Activated T-cell treated with anti-CD3 and anti-CD28 coated beads, Interleukin-2, amount 50 U/mL, for 4 hours (primary cell): ENCODE results near the gene ZNF253. TPM values are rescaled to one million over a fixed set of nuclear protein-coding genes. Genes with fewer than 3 reads are reported as not detected.
A peak's percentile ranks its signal among the peaks of the same experiment; 100 is the strongest.
"Not testable (repeated sequence)": the region's sequence is repeated elsewhere in the genome, so short reads cannot be mapped to it uniquely, and the experiment has no call there.

ENCODE experiments used
- ATAC-seq, 2 donors: fragments of 200-7000 bp; cut with Tn5 transposase; one replicate each; pipeline ENCODE4 v1.10.0; 2021
- DNase-seq: peaks from one replicate; pipeline ENCODE4 v3.0.0-alpha.2; 2020
- H3K27me3 Mint-ChIP-seq: one replicate; pipeline ENCODE4 v1.8.0; 2021; ENCODE audit warnings: low read depth, mixed read lengths
- H3K36me3 Mint-ChIP-seq: one replicate; pipeline ENCODE4 v1.8.0; 2022; ENCODE audit warnings: mixed read lengths; ENCODE audit not compliant: insufficient read depth
- H3K4me1 Mint-ChIP-seq: one replicate; pipeline ENCODE4 v1.8.0; 2021; ENCODE audit warnings: low read depth, mixed read lengths
- H3K4me3 Mint-ChIP-seq: one replicate; pipeline ENCODE4 v1.8.0; 2021; ENCODE audit warnings: mild to moderate bottlenecking, moderate library complexity, mixed read lengths
- H3K9me3 Mint-ChIP-seq: one replicate; pipeline ENCODE4 v1.8.0; 2021; ENCODE audit warnings: mixed read lengths
- total RNA-seq, 3 donors: library from RNA; stranded (reverse); gene quantifications; one replicate each; pipeline ENCODE4 v1.2.1, GENCODE V29; 2021

Gene ZNF253
- total RNA-seq = 1 to 10 TPM; 3.2 to 4.7 (median 4.4) TPM

DNA sequence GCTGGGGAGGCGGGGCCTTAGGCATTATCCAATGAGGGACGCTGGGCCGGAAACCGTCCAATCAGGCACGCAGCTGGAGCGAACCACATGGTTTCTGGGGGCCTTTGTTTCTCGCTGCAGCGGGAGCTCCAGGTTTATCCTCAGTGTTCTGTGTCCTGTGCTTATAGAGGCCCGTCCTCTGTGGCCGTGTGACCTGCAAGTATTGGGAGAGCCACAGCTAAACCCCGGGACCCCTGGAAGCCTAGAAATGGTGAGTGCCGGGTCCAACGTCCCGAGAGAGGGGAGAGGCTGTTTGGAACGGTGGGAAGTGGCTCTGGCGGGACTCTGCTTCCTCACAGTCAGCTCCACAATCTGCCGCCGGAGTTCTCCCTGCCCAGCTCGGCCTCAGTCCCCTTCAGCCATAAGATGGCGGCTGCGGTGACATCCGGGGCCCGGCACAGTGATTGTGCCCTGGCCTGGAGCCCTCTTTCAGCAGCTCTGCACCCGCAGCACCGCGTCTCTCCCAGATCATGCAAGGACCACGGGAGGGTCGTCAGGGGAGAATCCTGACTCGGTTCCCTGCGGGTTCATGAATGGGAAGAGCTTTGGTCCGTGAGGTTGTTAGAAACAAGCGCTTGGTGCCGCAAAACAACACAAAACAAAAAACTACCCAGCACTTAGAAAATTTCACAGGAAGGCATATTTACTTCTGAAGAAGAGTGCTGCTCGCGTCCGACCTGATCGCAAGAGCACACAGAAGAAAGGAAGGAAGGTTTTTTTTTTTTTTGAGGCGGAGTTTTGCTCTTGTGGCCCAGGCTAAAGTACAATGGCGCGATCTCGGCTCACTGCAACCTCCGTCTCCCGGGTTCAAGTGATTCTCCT is at the start of gene ZNF253:
Gene ZNF253, plus strand, starts transcription at position 133 of the 861 bp plus-strand sequence. Its CDS starts 115 bp downstream, at position 248.
- Mint-ChIP-seq H3K4me3 (peak within 1 kb of the TSS; percentile 100), H3K36me3 (no peaks in the 10 kb centered on the region), H3K9me3 (no peaks in the 10 kb centered on the region), H3K4me1 (peaks cover 26% of the 10 kb centered on the region), H3K27me3 (no peaks in the 10 kb centered on the region)
- peak; percentile 93 for DNase-seq
- peak; percentile 97 for ATAC-seq

- Mint-ChIP-seq H3K4me1 (peaks cover 64% of the 10 kb centered on the region), H3K9me3 (peaks cover 3% of the 10 kb centered on the region), H3K4me3 (peak overlapping the region; percentile 37), H3K36me3 (peaks cover 48% of the 10 kb centered on the region), H3K27me3 (no peaks in the 10 kb centered on the region)
- DNase-seq (no peak), ATAC-seq (no peak)
Observed at GRCh38 chr19:19816679-19817078, 49.0 kb upstream of the ZNF253 start.

DNA sequence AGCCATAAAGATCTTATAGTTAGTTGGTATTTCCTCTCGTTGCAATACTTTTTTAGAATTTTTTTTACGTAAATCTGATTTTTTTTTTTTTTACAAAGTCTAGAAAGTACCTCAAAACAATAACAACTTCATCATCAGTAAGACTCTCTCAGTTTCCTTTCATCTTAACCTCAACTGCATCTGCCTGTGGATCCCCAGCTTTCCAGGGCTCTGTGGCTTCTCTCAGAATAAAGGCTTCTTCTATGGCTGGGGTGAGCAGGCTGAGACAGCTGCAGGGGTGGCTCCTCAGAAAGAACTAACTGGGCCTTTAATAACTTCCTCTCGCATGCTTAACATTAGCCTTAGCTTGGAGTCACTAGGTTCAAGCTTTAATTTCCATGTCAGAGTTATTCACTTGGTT is 48.3 kb upstream of the ZNF253 start:
- ATAC-seq (peak; percentile 34 to 54), DNase-seq (peak; percentile 25)
- Mint-ChIP-seq H3K9me3 (peaks cover 3% of the 10 kb centered on the region), H3K36me3 (peaks cover 47% of the 10 kb centered on the region), H3K4me1 (peaks cover 60% of the 10 kb centered on the region), H3K27me3 (no peaks in the 10 kb centered on the region), H3K4me3 (peak overlapping the region; percentile 37)

GRCh38 chr19:19820774-19821320 is 44.8 kb upstream of the ZNF253 start:
- Mint-ChIP-seq H3K4me1 (peaks cover 38% of the 10 kb centered on the region), H3K36me3 (peaks cover 23% of the 10 kb centered on the region), H3K27me3 (no peaks in the 10 kb centered on the region), H3K4me3 (peak overlapping the region; percentile 96), H3K9me3 (peaks cover 3% of the 10 kb centered on the region)
- ATAC-seq = no peak
- DNase-seq = no peak

DNA sequence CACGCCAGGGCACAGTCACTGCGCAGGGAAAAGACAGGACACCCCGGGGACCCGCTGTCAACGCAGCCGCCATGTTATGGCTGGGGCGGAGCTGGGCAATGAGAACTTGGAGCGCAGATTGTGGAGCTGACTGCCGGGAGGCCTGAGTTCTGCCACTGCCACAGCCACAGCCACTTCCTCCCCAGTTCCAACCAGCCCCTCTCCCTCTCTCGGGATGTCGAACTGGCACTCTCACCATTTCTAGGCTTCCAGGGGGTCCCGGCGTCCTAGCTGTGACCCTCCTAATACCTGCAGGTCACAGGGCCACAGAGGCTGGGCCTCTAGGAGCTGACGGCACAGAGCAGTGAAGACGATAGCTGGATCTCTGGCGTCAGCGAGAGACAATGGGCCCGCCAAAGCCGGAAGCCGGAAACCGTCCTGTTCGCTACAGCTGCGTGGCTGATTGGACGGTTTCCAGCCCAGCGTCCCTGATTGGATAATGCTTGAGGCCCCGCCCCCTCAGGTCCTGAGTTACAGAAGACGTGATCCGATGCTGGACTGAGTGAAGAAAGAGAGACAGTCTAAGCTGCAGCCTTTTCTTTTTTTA is 44.2 kb upstream of the ZNF253 start, which contains the start of gene ZNF506:
Gene ZNF506, minus strand, starts transcription at position 385 of the 586 bp plus-strand sequence. Its CDS starts 147 bp downstream, at position 238.
- H3K4me3 Mint-ChIP-seq = peak within 1 kb of the TSS; percentile 96
- H3K9me3 Mint-ChIP-seq = peaks cover 7% of the 10 kb centered on the region
- peaks cover 38% of the 10 kb centered on the region for H3K4me1 Mint-ChIP-seq
- no peaks in the 10 kb centered on the region for H3K27me3 Mint-ChIP-seq
- ATAC-seq = peak; percentile 94 to 95
- peaks cover 22% of the 10 kb centered on the region for H3K36me3 Mint-ChIP-seq
- DNase-seq = peak; percentile 95

GRCh38 chr19:19821976-19822375 is 43.7 kb upstream of the ZNF253 start:
- peak overlapping the region; percentile 96 for H3K4me3 Mint-ChIP-seq
- peaks cover 24% of the 10 kb centered on the region for H3K36me3 Mint-ChIP-seq
- H3K4me1 Mint-ChIP-seq = peaks cover 35% of the 10 kb centered on the region
- not testable (repeated sequence) for ATAC-seq, H3K27me3 Mint-ChIP-seq, DNase-seq
- H3K9me3 Mint-ChIP-seq = peaks cover 11% of the 10 kb centered on the region

DNA sequence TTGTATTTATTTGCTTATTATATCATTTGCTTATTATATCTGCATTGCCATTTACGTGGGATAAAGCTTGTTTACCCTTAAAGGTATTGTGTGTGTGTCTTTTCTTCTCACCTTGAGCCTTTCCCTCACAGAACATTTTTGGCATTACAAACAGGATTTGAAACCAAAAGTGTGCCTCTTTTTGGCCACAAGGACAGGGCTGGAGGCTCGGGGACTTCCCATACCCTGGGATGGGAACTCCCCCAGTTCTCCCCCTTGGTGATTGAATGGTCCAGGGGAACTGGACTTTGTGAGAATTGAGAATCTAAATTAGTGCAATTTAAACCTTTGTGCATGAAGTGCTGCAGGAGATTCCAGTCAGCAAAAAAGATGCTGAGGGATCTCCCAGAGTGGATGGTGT is 41.8 kb upstream of the ZNF253 start:
- Mint-ChIP-seq H3K36me3 (peaks cover 15% of the 10 kb centered on the region), H3K9me3 (peaks cover 26% of the 10 kb centered on the region)
- no peak for ATAC-seq

DNA sequence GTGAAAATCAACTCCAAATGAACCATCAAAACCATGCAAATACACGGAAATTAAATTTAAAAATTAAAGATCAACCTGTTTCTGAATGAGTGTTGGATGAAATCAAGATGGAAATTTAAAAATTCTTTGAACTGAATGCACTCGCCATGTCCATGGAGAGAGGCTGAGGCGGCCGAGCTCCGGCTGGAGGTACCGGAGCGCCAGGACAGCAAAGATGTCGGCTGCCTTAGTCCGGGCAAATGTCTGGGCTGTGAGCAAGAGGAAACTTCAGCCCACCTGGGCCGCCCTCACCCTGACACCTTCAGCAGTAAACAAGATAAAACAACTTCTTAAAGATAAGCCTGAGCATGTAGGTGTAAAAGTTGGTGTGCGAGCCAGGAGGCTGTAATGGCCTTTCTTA is 38.8 kb upstream of the ZNF253 start:
- ATAC-seq (no peak), DNase-seq (no peak)
- Mint-ChIP-seq H3K27me3 (no peaks in the 10 kb centered on the region), H3K9me3 (peaks cover 46% of the 10 kb centered on the region), H3K4me3 (no peak overlapping the region), H3K36me3 (peaks cover 3% of the 10 kb centered on the region), H3K4me1 (peaks cover 2% of the 10 kb centered on the region)

More for the DNA sequence above, 41.8 kb upstream of the ZNF253 start:
- Mint-ChIP-seq H3K27me3 (no peaks in the 10 kb centered on the region), H3K4me3 (no peak overlapping the region), H3K4me1 (peaks cover 21% of the 10 kb centered on the region)
- no peak for DNase-seq

GRCh38 chr19:19835560-19836038 is 30.1 kb upstream of the ZNF253 start:
- H3K27me3 Mint-ChIP-seq = no peaks in the 10 kb centered on the region
- DNase-seq (no peak), ATAC-seq (no peak)
- no peaks in the 10 kb centered on the region for H3K4me1 Mint-ChIP-seq
- peaks cover 7% of the 10 kb centered on the region for H3K36me3 Mint-ChIP-seq
- no peak overlapping the region for H3K4me3 Mint-ChIP-seq
- peaks cover 31% of the 10 kb centered on the region for H3K9me3 Mint-ChIP-seq

DNA sequence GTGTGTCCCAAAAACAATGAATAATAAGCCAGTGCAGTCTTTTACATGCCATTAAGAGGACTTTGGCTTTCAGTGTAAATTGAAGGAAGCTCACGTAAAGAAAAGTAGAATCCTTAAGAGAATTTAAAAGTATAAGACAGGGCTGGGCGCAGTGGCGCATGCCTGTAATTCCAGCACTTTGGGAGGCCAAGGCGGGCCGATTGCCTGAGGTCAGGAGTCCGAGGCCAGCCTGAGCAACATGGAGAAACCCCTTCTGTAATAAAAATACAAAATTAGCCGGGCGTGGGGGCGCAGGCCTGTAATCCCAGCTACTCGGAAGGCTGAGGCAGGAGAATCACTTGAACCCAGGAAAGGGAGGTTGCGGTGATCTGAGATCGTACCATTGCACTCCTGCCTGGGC is 17.9 kb upstream of the ZNF253 start:
- Mint-ChIP-seq H3K4me1 (no peaks in the 10 kb centered on the region), H3K27me3 (no peaks in the 10 kb centered on the region), H3K36me3 (no peaks in the 10 kb centered on the region), H3K9me3 (peaks cover 5% of the 10 kb centered on the region), H3K4me3 (no peak overlapping the region)
- ATAC-seq (no peak), DNase-seq (no peak)

DNA sequence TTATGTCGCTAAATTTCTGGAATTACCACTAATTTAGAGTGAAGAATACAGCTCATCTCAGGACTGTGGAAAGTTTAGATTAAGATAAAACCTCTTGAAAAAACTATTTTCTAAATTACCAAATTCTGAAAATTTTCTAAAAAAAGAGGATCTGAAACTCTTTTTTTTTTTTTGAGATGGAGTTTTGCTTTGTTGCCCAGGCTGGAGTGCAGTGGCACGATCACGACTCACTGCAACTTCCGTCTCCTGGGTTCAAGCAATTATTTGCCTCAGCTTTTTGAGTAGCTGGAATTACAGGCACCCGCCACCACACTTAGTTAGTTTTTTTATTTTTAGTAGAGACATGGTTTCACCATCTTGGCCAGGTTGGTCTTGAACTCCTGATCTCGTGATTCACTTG is 16.6 kb upstream of the ZNF253 start:
- ATAC-seq (no peak), DNase-seq (no peak)
- Mint-ChIP-seq H3K36me3 (no peaks in the 10 kb centered on the region), H3K27me3 (no peaks in the 10 kb centered on the region), H3K9me3 (peaks cover 5% of the 10 kb centered on the region), H3K4me1 (no peaks in the 10 kb centered on the region), H3K4me3 (no peak overlapping the region)

- ATAC-seq = not testable (repeated sequence)
Observed at GRCh38 chr19:19851740-19852139, 13.9 kb upstream of the ZNF253 start.

DNA sequence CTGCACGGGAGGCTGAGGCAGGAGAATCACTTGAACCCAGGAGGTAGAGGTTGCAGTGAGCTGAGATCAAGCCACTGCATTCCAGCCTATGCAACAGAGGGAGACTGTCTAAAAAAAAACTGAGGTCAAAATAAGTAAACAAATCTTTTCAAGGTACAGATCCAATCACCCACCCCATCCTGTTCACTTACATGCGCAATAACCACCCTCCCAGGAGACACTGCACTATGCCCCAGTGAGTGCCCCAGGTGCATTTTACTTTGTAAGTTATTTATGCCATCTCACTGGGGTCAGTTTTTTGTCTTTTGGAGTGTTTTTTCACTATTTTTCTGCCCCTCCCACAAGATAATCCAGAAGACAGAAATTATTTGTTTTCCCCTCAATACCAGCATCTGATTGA is 6.9 kb upstream of the ZNF253 start:
- Mint-ChIP-seq H3K4me1 (peaks cover 2% of the 10 kb centered on the region), H3K27me3 (peaks cover 3% of the 10 kb centered on the region), H3K9me3 (no peaks in the 10 kb centered on the region), H3K36me3 (no peaks in the 10 kb centered on the region), H3K4me3 (no peak overlapping the region)
- ATAC-seq = no peak
- no peak for DNase-seq

More at GRCh38 chr19:19851740-19852139, 13.9 kb upstream of the ZNF253 start:
- not testable (repeated sequence) for H3K27me3 Mint-ChIP-seq, H3K36me3 Mint-ChIP-seq, H3K4me3 Mint-ChIP-seq, H3K9me3 Mint-ChIP-seq, DNase-seq, H3K4me1 Mint-ChIP-seq

DNA sequence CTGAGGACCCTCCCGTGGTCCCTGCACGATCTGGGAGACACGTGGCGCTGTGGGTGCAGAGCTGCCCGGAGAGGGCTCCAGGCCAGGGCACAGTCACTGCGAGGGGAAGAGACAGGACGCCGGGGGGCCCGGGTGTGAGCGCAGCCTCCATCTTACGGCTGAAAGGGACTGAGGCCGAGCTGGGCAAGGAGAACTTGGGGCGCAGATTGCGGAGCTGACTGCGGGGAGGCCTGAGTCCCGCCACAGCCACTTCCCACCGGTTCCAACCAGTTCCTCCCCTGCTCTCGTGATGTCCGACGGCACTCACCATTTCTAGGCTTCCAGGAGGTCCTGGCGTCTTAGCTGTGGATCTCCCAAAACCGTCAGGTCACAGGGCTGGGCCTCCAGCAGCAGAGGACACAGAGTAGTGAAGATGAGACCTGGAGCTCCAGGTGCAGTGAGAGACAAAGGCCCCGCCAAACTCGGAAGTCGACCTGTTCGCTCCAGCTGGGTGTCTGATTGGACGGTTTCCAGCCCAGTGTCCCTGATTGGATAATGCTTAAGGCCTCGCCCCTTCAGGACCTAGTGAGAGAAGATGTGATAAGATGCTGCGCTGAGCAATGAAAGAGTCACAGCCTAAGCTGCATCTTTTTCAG is 4.8 kb upstream of the ZNF253 start:
- Mint-ChIP-seq H3K27me3 (peaks cover 3% of the 10 kb centered on the region), H3K4me3 (peak overlapping the region; percentile 64), H3K36me3 (no peaks in the 10 kb centered on the region), H3K4me1 (peaks cover 2% of the 10 kb centered on the region), H3K9me3 (no peaks in the 10 kb centered on the region)
- DNase-seq = peak; percentile 43
- ATAC-seq = peak; percentile 38 to 56
